ENCODE data around the gene GDPD5.

The GDPD5 gene

GRCh38 chr11:75443043-75443442 lies 82.7 kb downstream of the GDPD5 start:
- Histone ChIP-seq H3K9ac (no peak overlapping the region), H2AFZ (ENCODE audit: low read depth) (no peak overlapping the region), H3K36me3 (ENCODE audit: insufficient read depth) (no peaks in the 10 kb centered on the region), H3K27ac (no peak overlapping the region), H4K20me1 (ENCODE audit: insufficient read depth) (no peaks in the 10 kb centered on the region), H3K4me2 (no peak overlapping the region), H3K27me3 (ENCODE audit: insufficient read depth, low read depth) (no peaks in the 10 kb centered on the region; the same call in 1 of the 2 replicates), H3K4me1 (ENCODE audit: low read depth, poor library complexity, severe bottlenecking) (no peaks in the 10 kb centered on the region), H3K79me2 (ENCODE audit: insufficient read depth, low read depth) (no peaks in the 10 kb centered on the region), H3K4me3 (IDR thresholded peaks at IDR 0.05; ENCODE audit: insufficient read depth, low read depth, low read length) (no peak overlapping the region)
- no peak for TF ChIP-seq CTCF (conservative IDR thresholded peaks at IDR 0.05; ENCODE audit: low read depth, low read length)

- Histone ChIP-seq H3K4me1 (ENCODE audit: low read depth, poor library complexity, severe bottlenecking) (no peaks in the 10 kb centered on the region), H3K4me2 (no peak overlapping the region), H4K20me1 (ENCODE audit: insufficient read depth) (no peaks in the 10 kb centered on the region), H3K27me3 (ENCODE audit: insufficient read depth, low read depth) (no peaks in the 10 kb centered on the region; the same call in 1 of the 2 replicates), H3K36me3 (ENCODE audit: insufficient read depth) (no peaks in the 10 kb centered on the region), H3K79me2 (ENCODE audit: insufficient read depth, low read depth) (no peaks in the 10 kb centered on the region), H3K9ac (no peak overlapping the region), H3K27ac (no peak overlapping the region), H2AFZ (ENCODE audit: low read depth) (no peak overlapping the region), H3K4me3 (IDR thresholded peaks at IDR 0.05; ENCODE audit: insufficient read depth, low read depth, low read length) (no peak overlapping the region)
- TF ChIP-seq CTCF (conservative IDR thresholded peaks at IDR 0.05; ENCODE audit: low read depth, low read length) = no peak
These were observed 83.4 kb downstream of the GDPD5 start for GRCh38 chr11:75442161-75442885.

- Histone ChIP-seq H3K4me1 (ENCODE audit: low read depth, poor library complexity, severe bottlenecking) (no peaks in the 10 kb centered on the region), H3K9ac (no peak overlapping the region), H3K4me3 (IDR thresholded peaks at IDR 0.05; ENCODE audit: insufficient read depth, low read depth, low read length) (no peak overlapping the region), H3K27ac (no peak overlapping the region), H3K27me3 (ENCODE audit: insufficient read depth, low read depth) (no peaks in the 10 kb centered on the region; the same call in 1 of the 2 replicates), H3K4me2 (no peak overlapping the region), H3K79me2 (ENCODE audit: insufficient read depth, low read depth) (no peaks in the 10 kb centered on the region), H3K36me3 (ENCODE audit: insufficient read depth) (no peaks in the 10 kb centered on the region), H4K20me1 (ENCODE audit: insufficient read depth) (no peaks in the 10 kb centered on the region), H2AFZ (ENCODE audit: low read depth) (no peak overlapping the region)
- TF ChIP-seq CTCF (conservative IDR thresholded peaks at IDR 0.05; ENCODE audit: low read depth, low read length) = no peak
These were observed 84.0 kb downstream of the GDPD5 start for GRCh38 chr11:75441804-75442132.

- Histone ChIP-seq H3K9ac (no peak overlapping the region), H3K79me2 (ENCODE audit: insufficient read depth, low read depth) (no peaks in the 10 kb centered on the region), H3K4me2 (no peak overlapping the region), H3K27ac (no peak overlapping the region), H2AFZ (ENCODE audit: low read depth) (no peak overlapping the region), H3K4me3 (IDR thresholded peaks at IDR 0.05; ENCODE audit: insufficient read depth, low read depth, low read length) (no peak overlapping the region), H3K4me1 (ENCODE audit: low read depth, poor library complexity, severe bottlenecking) (no peaks in the 10 kb centered on the region), H4K20me1 (ENCODE audit: insufficient read depth) (no peaks in the 10 kb centered on the region), H3K27me3 (ENCODE audit: insufficient read depth, low read depth) (no peaks in the 10 kb centered on the region; the same call in 1 of the 2 replicates), H3K36me3 (ENCODE audit: insufficient read depth) (no peaks in the 10 kb centered on the region)
- no peak for TF ChIP-seq CTCF (conservative IDR thresholded peaks at IDR 0.05; ENCODE audit: low read depth, low read length)
These were observed 84.6 kb downstream of the GDPD5 start for GRCh38 chr11:75440960-75441803.

Data from KMS-11 (cell line).